ENCODE results near the gene PPP2R2C. TPM values are rescaled to one million over a fixed set of nuclear protein-coding genes. Genes with fewer than 3 reads are reported as not detected.

PPP2R2C gene
- total and polyA plus RNA-seq, 10 of the 15 experiments (the other 5 are each of a cell fraction or from before 2014, with no cell fraction given): 0.13 to 0.15 TPM; not detected in 8

DNA sequence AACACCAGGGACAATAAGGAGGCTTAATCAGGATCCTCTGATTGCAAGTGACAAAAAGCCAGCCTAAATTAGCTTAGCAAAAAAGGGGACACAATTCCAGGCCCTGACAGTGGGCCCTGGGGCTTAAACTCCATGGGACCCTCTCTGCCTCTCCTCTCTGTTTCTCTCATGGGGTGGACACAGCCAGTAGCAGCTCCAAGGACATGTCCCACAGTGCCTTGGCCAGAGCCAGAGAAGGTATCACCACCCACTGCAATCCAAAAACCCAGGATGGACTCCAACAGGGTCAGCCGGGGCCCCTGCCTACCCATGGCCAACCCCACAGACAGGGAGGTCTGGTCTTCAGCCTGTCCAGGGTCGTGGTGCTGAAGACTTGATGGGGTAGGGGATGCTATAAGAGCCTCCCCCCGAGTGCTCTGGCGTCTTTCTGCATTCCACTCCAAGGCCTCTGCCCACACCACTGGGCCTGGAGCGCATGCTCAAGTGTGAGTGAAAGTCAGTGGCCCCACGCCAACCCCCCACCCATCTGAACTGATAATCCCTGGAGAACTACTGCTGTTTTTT lies 19.7 kb upstream of the PPP2R2C start:
- ATAC-seq (no peak), FAIRE-seq (no peak), DNase-seq (ENCODE audit: low read depth, low spot score) (no peak)
- ChIA-PET RAD21 (ENCODE audit: unreplicated experiment) (no interaction called here), CTCF (no interaction called here), POLR2A (no interaction called here), SMC1A (ENCODE audit: uncharacterized antibody, unreplicated experiment) (no interaction called here)
- H3K9me3 ChIP-seq (replicated peaks; ENCODE audit: control insufficient read depth, insufficient read depth, low read length): no peaks in the 10 kb centered on the region; the same call in 2 of the 3 replicates
- TF ChIP-seq MYC (IDR thresholded peaks at IDR 0.05; ENCODE audit: insufficient read depth, insufficient read length, insufficient replicate concordance, low read length, severe bottlenecking) (no peak), SUZ12 (IDR thresholded peaks at IDR 0.05; ENCODE audit: unreplicated experiment) (no peak)
- TF ChIP-seq, protein P1, sequence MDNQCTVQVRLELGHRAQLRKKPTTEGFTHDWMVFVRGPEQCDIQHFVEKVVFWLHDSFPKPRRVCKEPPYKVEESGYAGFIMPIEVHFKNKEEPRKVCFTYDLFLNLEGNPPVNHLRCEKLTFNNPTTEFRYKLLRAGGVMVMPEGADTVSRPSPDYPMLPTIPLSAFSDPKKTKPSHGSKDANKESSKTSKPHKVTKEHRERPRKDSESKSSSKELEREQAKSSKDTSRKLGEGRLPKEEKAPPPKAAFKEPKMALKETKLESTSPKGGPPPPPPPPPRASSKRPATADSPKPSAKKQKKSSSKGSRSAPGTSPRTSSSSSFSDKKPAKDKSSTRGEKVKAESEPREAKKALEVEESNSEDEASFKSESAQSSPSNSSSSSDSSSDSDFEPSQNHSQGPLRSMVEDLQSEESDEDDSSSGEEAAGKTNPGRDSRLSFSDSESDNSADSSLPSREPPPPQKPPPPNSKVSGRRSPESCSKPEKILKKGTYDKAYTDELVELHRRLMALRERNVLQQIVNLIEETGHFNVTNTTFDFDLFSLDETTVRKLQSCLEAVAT (IDR thresholded peaks at IDR 0.05): no peak
- TF ChIP-seq, protein P2, sequence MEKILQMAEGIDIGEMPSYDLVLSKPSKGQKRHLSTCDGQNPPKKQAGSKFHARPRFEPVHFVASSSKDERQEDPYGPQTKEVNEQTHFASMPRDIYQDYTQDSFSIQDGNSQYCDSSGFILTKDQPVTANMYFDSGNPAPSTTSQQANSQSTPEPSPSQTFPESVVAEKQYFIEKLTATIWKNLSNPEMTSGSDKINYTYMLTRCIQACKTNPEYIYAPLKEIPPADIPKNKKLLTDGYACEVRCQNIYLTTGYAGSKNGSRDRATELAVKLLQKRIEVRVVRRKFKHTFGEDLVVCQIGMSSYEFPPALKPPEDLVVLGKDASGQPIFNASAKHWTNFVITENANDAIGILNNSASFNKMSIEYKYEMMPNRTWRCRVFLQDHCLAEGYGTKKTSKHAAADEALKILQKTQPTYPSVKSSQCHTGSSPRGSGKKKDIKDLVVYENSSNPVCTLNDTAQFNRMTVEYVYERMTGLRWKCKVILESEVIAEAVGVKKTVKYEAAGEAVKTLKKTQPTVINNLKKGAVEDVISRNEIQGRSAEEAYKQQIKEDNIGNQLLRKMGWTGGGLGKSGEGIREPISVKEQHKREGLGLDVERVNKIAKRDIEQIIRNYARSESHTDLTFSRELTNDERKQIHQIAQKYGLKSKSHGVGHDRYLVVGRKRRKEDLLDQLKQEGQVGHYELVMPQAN (conservative IDR thresholded peaks at IDR 0.05): no peak
- H3K27me3 ChIP-seq (replicated peaks in 1 of 2; ENCODE audit: control insufficient read depth in 2 of 2, insufficient read depth in 2 of 2, low read length in 1 of 2): peaks cover 0 to 2% of the 10 kb centered on the region in 2 experiments; a peak in 2 of 4 replicates
- H3K9ac ChIP-seq (ENCODE audit: control insufficient read depth, insufficient read depth, low read length): no peak overlapping the region
- no peaks in the 10 kb centered on the region for H3K79me2 ChIP-seq (ENCODE audit: control insufficient read depth, insufficient read depth, low read length)
- intact Hi-C loops (cut with micrococcal nuclease; ENCODE audit: unreplicated experiment): no loop called here
- in situ Hi-C loops (cut with MboI): no loop called here
- no peak overlapping the region for H3K4me2 ChIP-seq (ENCODE audit: control insufficient read depth, insufficient read depth)
- H4K20me1 ChIP-seq (ENCODE audit: control insufficient read depth, insufficient read depth): no peaks in the 10 kb centered on the region
- WGBS (ENCODE audit: insufficient coverage, insufficient replicate concordance, low lambda C conversion rate, missing lambda C conversion rate): 6% methylated on average over 6 of the region's 6 CpGs
- H2AFZ ChIP-seq (ENCODE audit: control insufficient read depth, low read depth, low read length): no peak overlapping the region
- H3K36me3 ChIP-seq (ENCODE audit: control insufficient read depth in 2 of 2, insufficient read depth in 2 of 2, low read length in 1 of 2): no peaks in the 10 kb centered on the region
- no peaks in the 10 kb centered on the region for H3K4me1 ChIP-seq (ENCODE audit: control insufficient read depth, insufficient read depth, low read length)
- no peak overlapping the region for H3K4me3 ChIP-seq
- no peak overlapping the region for H3K27ac ChIP-seq (ENCODE audit: control insufficient read depth, insufficient read depth)
- BruUV-seq (replicated peaks): no TSS peak

All from GM12878 (cell line).